ENCODE measurements around the gene GUCA2A. TPM values are rescaled to one million over a fixed set of nuclear protein-coding genes. Genes with fewer than 3 reads are reported as not detected.

Gene GUCA2A
- total RNA-seq, 2 donors from 2014 or later = 195 to 959 TPM

DNA sequence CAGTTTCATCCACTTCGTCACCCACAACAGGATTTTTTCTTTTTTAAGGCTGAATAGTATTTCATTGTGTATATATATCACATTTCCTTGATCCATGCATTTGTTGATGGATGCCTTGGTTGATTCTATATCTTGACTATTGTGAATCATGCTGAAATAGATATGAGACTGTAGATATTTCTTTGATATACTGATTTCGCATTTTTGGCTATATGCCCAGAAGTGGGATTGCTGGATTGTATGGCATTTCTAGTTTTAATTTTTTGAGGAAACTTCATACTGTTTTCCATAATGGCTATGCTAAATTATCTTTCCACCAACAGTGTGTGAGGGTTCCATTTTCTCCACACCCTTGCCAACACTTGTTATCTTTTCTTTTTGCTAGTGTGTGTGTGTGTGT is 6.4 kb downstream of the GUCA2A start:
- DNase-seq = no peak
- intact Hi-C loops (cut with DNase I) = no loop called here
- no peaks in the 10 kb centered on the region for H3K36me3 ChIP-seq
- H3K4me1 ChIP-seq = no peaks in the 10 kb centered on the region
- H3K4me3 ChIP-seq = no peak overlapping the region
- no peak overlapping the region for H3K9ac ChIP-seq (ENCODE audit: low read depth in 2 of 2, low read length in 2 of 2)
- TF ChIP-seq, protein P1, sequence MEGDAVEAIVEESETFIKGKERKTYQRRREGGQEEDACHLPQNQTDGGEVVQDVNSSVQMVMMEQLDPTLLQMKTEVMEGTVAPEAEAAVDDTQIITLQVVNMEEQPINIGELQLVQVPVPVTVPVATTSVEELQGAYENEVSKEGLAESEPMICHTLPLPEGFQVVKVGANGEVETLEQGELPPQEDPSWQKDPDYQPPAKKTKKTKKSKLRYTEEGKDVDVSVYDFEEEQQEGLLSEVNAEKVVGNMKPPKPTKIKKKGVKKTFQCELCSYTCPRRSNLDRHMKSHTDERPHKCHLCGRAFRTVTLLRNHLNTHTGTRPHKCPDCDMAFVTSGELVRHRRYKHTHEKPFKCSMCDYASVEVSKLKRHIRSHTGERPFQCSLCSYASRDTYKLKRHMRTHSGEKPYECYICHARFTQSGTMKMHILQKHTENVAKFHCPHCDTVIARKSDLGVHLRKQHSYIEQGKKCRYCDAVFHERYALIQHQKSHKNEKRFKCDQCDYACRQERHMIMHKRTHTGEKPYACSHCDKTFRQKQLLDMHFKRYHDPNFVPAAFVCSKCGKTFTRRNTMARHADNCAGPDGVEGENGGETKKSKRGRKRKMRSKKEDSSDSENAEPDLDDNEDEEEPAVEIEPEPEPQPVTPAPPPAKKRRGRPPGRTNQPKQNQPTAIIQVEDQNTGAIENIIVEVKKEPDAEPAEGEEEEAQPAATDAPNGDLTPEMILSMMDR (IDR thresholded peaks at IDR 0.05) = no peak
- no peak overlapping the region for H3K27ac ChIP-seq
- no peaks in the 10 kb centered on the region for H3K27me3 ChIP-seq
- H3K9me3 ChIP-seq = no peaks in the 10 kb centered on the region

DNA sequence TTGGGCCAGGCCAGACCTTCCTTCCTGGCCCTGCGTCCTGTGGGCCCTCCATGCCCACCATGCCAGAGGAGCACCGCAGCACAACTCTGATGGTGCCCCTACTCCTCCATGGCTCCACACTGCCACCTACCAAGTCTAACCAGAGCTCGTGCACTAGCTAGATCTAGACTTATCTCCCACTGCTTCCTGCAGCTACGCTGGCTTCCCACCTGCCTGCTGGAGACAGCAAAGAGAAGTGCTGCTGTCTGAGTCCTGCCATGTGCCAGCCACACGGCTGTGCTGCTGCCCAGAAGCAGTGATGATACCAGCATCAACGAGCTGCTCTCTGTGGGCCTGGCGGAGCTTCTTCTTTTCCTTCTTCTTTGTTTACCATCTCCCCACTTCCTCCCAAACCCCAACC is 6.9 kb downstream of the GUCA2A start:
- intact Hi-C loops (cut with DNase I) = no loop called here
- H3K4me1 ChIP-seq = no peaks in the 10 kb centered on the region

DNA sequence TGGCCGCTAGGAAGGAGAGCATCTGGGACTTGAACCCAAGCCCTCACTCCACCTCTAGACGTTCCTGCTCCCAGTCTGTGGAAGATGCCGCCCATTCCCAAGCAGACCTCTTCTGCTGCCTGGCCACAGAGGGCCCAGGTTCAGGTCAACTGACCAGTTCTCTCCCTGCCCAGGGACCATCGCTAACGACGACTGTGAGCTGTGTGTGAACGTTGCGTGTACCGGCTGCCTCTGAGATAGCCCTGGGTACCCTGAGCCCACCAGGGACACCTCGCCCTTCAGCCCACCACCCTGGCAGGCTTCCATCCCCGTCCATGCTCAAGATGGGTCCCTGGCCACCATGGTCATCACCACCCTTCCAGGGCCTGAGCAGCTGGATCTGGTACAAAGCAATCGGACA is 9.2 kb downstream of the GUCA2A start:
- Histone ChIP-seq H3K9me3 (no peaks in the 10 kb centered on the region), H3K27ac (no peak overlapping the region), H3K27me3 (no peaks in the 10 kb centered on the region), H3K4me3 (no peak overlapping the region), H3K9ac (ENCODE audit: low read depth in 2 of 2, low read length in 2 of 2) (no peak overlapping the region), H3K36me3 (no peaks in the 10 kb centered on the region), H3K4me1 (no peaks in the 10 kb centered on the region)
- no peak for DNase-seq
- TF ChIP-seq, protein P1 (IDR thresholded peaks at IDR 0.05) = no peak
- intact Hi-C loops (cut with DNase I) = no loop called here

More for the DNA sequence above, 6.9 kb downstream of the GUCA2A start:
- Histone ChIP-seq H3K36me3 (no peaks in the 10 kb centered on the region), H3K9ac (ENCODE audit: low read depth in 2 of 2, low read length in 2 of 2) (no peak overlapping the region), H3K4me3 (no peak overlapping the region), H3K27ac (no peak overlapping the region), H3K9me3 (no peaks in the 10 kb centered on the region), H3K27me3 (no peaks in the 10 kb centered on the region)
- TF ChIP-seq, protein P1 (IDR thresholded peaks at IDR 0.05) = no peak
- DNase-seq = no peak

DNA sequence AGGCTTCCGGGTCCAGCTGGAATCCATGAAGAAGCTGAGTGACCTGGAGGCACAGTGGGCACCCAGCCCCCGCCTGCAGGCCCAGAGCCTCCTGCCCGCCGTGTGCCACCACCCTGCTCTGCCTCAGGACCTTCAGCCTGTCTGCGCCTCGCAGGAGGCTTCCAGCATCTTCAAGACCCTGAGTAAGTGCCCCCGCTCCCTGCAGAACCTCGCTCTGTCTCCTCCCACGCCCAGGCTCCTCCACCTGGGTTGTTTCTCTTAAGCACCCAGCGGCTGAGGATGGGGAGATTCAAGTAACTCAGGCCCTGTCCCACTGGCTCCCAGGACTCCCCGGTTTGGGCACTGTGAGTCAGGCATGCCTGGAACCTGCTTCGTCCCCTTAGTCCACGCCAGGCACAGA is 9.9 kb downstream of the GUCA2A start:
- Histone ChIP-seq H3K4me3 (no peak overlapping the region), H3K9ac (ENCODE audit: low read depth in 2 of 2, low read length in 2 of 2) (no peak overlapping the region), H3K4me1 (no peaks in the 10 kb centered on the region), H3K27me3 (no peaks in the 10 kb centered on the region), H3K36me3 (no peaks in the 10 kb centered on the region), H3K27ac (no peak overlapping the region), H3K9me3 (no peaks in the 10 kb centered on the region)
- no peak for DNase-seq
- intact Hi-C loops (cut with DNase I) = no loop called here
- TF ChIP-seq, protein P1 (IDR thresholded peaks at IDR 0.05) = no peak

DNA sequence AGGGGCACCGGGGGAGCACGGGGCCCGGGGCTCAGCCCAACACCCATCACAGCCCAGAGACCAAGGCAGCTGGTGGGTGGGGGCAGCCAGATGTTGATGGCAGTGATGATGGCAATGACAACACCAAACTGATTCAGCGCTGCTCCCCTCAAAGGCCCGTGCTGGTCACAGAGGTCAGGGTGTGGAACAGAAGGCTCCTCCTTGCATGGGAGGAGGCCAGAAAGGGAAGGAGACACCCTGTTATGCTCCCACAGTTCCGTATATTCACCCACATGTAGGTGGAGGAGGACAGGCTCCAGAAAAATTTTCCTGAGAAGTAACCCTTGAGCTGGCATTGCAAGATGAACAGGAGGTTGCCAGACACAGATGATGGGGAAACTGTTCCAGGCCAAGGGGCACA is 10.9 kb downstream of the GUCA2A start:
- DNase-seq = no peak
- TF ChIP-seq, protein P1 (IDR thresholded peaks at IDR 0.05) = no peak
- Histone ChIP-seq H3K9ac (ENCODE audit: low read depth in 2 of 2, low read length in 2 of 2) (no peak overlapping the region), H3K27me3 (no peaks in the 10 kb centered on the region), H3K4me1 (no peaks in the 10 kb centered on the region), H3K27ac (no peak overlapping the region), H3K4me3 (no peak overlapping the region), H3K36me3 (no peaks in the 10 kb centered on the region), H3K9me3 (no peaks in the 10 kb centered on the region)
- intact Hi-C loops (cut with DNase I) = no loop called here
